T-helper 1 cell treated with Interleukin-12 subunit alpha and Interleukin-12 subunit beta and Interleukin-4 antibody, amounts not matched to agents 30 μg/mL and 1 μg/mL, for 36 hours (primary cell): Measurements from ENCODE around the gene AMELY.
"Not testable (repeated sequence)": the region's sequence is repeated elsewhere in the genome, so short reads cannot be mapped to it uniquely, and the experiment has no call there.

Source experiments
- H3K27ac Mint-ChIP-seq: one replicate; pipeline ENCODE4 v1.8.0; 2021; ENCODE audit warnings: mild to moderate bottlenecking, mixed read lengths
- H3K27me3 Mint-ChIP-seq: one replicate; pipeline ENCODE4 v1.8.0; 2021; ENCODE audit warnings: low read depth, mixed read lengths
- H3K36me3 Mint-ChIP-seq: one replicate; pipeline ENCODE4 v1.8.0; 2021; ENCODE audit warnings: low read depth, mixed read lengths
- H3K4me1 Mint-ChIP-seq: one replicate; pipeline ENCODE4 v1.8.0; 2021; ENCODE audit warnings: low read depth, mixed read lengths
- H3K4me3 Mint-ChIP-seq: one replicate; pipeline ENCODE4 v1.8.0; 2021; ENCODE audit warnings: mild to moderate bottlenecking, moderate library complexity, mixed read lengths
- H3K9me3 Mint-ChIP-seq: one replicate; pipeline ENCODE4 v1.8.0; 2021; ENCODE audit warnings: mixed read lengths

AMELY gene

DNA sequence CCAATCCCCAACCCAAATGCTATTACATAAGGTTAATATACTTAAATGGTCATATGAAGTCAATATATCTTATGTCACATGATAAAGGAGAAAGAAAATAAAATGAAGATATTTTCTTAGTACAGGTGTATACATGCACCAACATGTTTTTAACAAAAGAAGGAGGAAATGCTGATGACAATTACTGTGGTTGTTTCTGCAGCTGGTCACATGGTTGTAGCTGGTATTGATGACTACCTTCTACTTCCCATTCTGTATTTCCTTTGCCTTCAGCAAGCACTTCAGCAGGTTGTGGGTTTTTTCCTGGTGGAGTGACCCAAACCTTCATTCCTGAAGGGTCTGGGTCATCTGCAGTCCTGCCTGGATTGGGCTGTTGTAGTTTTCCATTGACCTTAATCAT, 9.4 kb downstream of the AMELY start:
- H3K27me3 Mint-ChIP-seq, H3K36me3 Mint-ChIP-seq, H3K4me1 Mint-ChIP-seq, H3K9me3 Mint-ChIP-seq, H3K27ac Mint-ChIP-seq, H3K4me3 Mint-ChIP-seq: not testable (repeated sequence)

DNA sequence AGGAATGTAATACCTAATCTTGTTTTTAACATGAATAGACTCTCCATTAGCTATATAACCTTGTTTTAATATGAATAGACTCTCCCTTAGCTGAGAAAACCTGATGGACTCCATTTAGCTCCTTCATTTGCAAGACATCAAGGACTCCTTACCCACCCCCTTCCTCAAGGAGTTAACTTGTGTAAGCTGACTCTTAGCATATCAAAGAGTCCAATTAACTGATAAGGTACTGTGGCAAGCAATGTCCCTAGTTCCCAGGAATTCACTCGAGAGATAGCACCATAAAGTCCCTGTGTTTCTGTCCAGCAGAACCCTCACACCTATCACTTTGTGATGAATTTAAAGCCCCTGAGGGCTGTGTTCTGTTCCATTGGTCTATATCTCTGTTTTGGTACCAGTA, 16.3 kb downstream of the AMELY start:
- Mint-ChIP-seq H3K27me3 (no peaks in the 10 kb centered on the region), H3K4me3 (no peak overlapping the region), H3K27ac (no peak overlapping the region), H3K9me3 (no peaks in the 10 kb centered on the region), H3K4me1 (no peaks in the 10 kb centered on the region), H3K36me3 (no peaks in the 10 kb centered on the region)

DNA sequence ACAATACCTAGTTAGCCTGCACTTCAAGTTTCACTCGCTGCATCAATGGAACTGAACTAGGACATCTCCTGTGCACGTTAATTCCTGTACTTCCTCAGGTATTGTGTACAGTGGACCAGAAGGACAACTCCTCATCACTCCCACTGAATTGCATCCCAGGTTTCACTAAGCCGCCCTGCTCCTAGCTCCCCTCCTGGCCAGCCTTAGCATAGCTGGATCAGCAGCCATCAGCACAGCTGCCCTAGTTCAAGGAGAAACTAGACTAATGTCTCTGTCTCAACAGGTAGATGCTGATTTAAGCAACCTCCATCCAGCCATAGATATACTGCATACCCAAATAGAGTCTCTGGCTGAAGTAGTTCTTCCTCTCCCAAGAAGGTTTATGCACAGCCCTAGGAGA, 17.1 kb downstream of the AMELY start:
- Mint-ChIP-seq H3K36me3 (no peaks in the 10 kb centered on the region), H3K9me3 (no peaks in the 10 kb centered on the region), H3K4me1 (no peaks in the 10 kb centered on the region), H3K27me3 (no peaks in the 10 kb centered on the region), H3K27ac (no peak overlapping the region), H3K4me3 (no peak overlapping the region)

DNA sequence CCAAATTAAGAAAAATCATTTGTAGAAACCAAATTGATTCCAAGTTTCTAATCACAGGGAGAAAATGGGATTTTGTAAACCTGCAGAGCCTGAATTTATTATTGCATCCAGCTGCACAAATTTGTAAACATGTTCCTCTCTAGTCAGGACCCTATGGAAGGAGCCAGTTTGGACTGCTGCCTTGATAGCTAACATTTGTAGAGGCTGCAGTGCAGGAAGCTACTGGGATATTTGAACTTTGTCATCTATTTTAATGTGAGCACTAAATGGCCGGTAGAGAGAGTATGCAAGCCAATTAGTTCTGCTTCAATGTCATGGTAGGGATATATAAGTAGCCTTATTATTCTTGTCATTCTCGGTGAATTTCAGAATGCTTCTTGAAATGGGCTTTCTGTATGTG, 62.2 kb downstream of the AMELY start:
- Mint-ChIP-seq H3K4me3 (no peak overlapping the region), H3K4me1 (no peaks in the 10 kb centered on the region), H3K36me3 (no peaks in the 10 kb centered on the region), H3K27ac (no peak overlapping the region), H3K27me3 (no peaks in the 10 kb centered on the region), H3K9me3 (no peaks in the 10 kb centered on the region)

DNA sequence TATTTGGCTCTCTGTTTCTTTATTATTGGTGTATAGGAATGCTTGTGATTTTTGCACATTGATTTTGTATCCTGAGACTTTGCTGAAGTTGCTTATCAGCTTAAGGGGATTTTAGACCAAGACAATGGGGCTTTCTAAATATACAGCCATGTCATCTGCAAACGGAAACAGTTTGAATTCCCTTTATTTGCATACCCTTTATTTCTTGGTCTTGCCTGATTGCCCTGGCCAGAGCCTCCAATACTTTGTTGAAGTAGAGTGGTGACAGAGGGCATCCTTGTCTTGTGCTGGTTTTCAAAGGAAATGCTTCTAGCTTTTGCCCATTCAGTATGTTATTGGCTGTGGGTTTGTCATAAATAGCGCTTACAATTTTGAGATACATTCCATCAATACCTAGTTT, 68.9 kb downstream of the AMELY start:
- H3K27me3 Mint-ChIP-seq, H3K4me3 Mint-ChIP-seq, H3K9me3 Mint-ChIP-seq, H3K27ac Mint-ChIP-seq, H3K36me3 Mint-ChIP-seq, H3K4me1 Mint-ChIP-seq: not testable (repeated sequence)
